Measurements from ENCODE around the gene RGSL1. TPM values are rescaled to one million over a fixed set of nuclear protein-coding genes. Genes with fewer than 3 reads are reported as not detected.

Gene RGSL1
- not detected in 5 replicates for total RNA-seq (2022; extraction: Qiagen RNA extraction; ENCODE audit: low read depth)

GRCh38 chr1:182450087-182450486 lies at the start of gene RGSL1:
Gene RGSL1, plus strand, starts transcription at chr1:182450146. Its CDS starts 20 bp downstream, at chr1:182450166.

DNA sequence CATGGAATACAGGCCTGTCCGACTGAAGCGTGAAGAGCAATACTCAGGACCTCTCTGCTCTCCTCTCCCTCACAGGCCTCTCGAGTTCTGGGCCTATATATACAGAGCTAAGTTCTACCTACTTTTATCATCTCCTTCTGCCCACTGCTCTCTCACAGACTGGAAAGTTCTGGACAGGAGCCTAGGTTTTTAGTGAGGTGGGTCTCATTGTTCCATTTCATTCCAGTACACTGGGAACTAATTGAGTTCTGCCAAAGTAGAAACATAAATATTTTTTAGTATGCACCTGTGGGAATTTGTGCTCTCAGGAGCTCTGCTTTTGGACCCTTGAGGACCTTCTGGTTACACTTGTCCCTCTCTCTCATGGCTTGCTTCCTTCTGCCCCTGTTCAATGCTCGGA lies 49.4 kb upstream of the RGSL1 start, which contains the start of gene TEDDM1:
Gene TEDDM1 (minus strand): TSS at position 101 of the 400 bp plus-strand sequence. CDS start 182 bp downstream, outside the sequence.

GRCh38 chr1:182588500-182589396 lies 138.8 kb downstream of the RGSL1 start, which contains the start of gene RNASEL:
Gene RNASEL, minus strand, starts transcription at chr1:182589256. Its CDS starts 2,450 bp downstream, at chr1:182586806.

GRCh38 chr1:182604175-182605164 lies 154.5 kb downstream of the RGSL1 start, which contains the start of gene RGS16:
Gene RGS16, minus strand, starts transcription at chr1:182604389. Its CDS starts 130 bp downstream, at chr1:182604259.

Other genes starting within 250 kb of the RGSL1 start
- gene GLUL, start 58.4 kb upstream of the RGSL1 start, total RNA-seq (2022; extraction: Qiagen RNA extraction; ENCODE audit: low read depth) = 18.0 to 21.7 TPM (median 19.8 TPM) in 5 replicates
- not detected in 5 replicates for gene TEDDM1, start 49.5 kb upstream of the RGSL1 start, total RNA-seq (2022; extraction: Qiagen RNA extraction; ENCODE audit: low read depth)
- gene RNASEL, start 139.1 kb downstream of the RGSL1 start, total RNA-seq (2022; extraction: Qiagen RNA extraction; ENCODE audit: low read depth) = 1.8 to 2.6 TPM (median 2.3 TPM) in 5 replicates
- 0.17 to 0.37 TPM (median 0.34 TPM) in 5 replicates for gene RGS16, start 154.2 kb downstream of the RGSL1 start, total RNA-seq (2022; extraction: Qiagen RNA extraction; ENCODE audit: low read depth)
- not detected in 5 replicates for gene RGS8, start 234.4 kb downstream of the RGSL1 start, total RNA-seq (2022; extraction: Qiagen RNA extraction; ENCODE audit: low read depth)

All from A549 treated with RU486 at 1 μM for 4 hours (cell line).